ENCODE data around the gene KCNK17.

The KCNK17 gene

GRCh38 chr6:39360378-39360777 is 46.2 kb upstream of the KCNK17 start:
- Histone ChIP-seq H2AK5ac (ENCODE audit: low read length) (no peak overlapping the region), H3K4me2 (ENCODE audit: low read length) (no peak overlapping the region), H4K12ac (ENCODE audit: low read depth, low read length) (no peak overlapping the region), H3K36me3 (ENCODE audit: control insufficient read depth in 1 of 2, insufficient read depth in 2 of 2, low read length in 2 of 2) (no peaks in the 10 kb centered on the region), H3K4me1 (ENCODE audit: control insufficient read depth in 1 of 2, insufficient read depth in 2 of 2, low read length in 2 of 2) (no peaks in the 10 kb centered on the region), H2BK120ac (ENCODE audit: insufficient read depth, low read length, poor library complexity) (no peak overlapping the region), H4K91ac (ENCODE audit: low read depth, low read length) (no peak overlapping the region), H3K9ac (ENCODE audit: low read length) (no peak overlapping the region), H3K4me3 (ENCODE audit: low read depth, low read length) (no peak overlapping the region), H3K14ac (ENCODE audit: low read length) (no peak overlapping the region), H3K9me3 (ENCODE audit: insufficient read depth, low read depth, low read length) (no peaks in the 10 kb centered on the region), H3K4ac (ENCODE audit: low read depth, low read length) (no peak overlapping the region), H3K79me1 (ENCODE audit: low read length) (no peaks in the 10 kb centered on the region), H4K8ac (ENCODE audit: low read depth, low read length) (no peak overlapping the region), H3K79me2 (ENCODE audit: control insufficient read depth, insufficient read depth, low read length, poor library complexity) (no peaks in the 10 kb centered on the region), H3K27ac (ENCODE audit: low read depth, low read length) (no peak overlapping the region), H2BK12ac (ENCODE audit: low read length) (no peak overlapping the region), H2AFZ (ENCODE audit: insufficient read depth, low read length, poor library complexity) (no peak overlapping the region), H3K23ac (ENCODE audit: low read length) (no peak overlapping the region), H2BK5ac (ENCODE audit: low read depth, low read length, poor library complexity) (no peak overlapping the region), H3K27me3 (ENCODE audit: insufficient read depth, low read length) (no peaks in the 10 kb centered on the region), H3K18ac (ENCODE audit: low read length) (no peak overlapping the region)
- DNase-seq = no peak
- no CpG with 5 or more reads among the region's 9 CpGs for WGBS (ENCODE audit: extremely low coverage, insufficient coverage, insufficient read length)

DNA sequence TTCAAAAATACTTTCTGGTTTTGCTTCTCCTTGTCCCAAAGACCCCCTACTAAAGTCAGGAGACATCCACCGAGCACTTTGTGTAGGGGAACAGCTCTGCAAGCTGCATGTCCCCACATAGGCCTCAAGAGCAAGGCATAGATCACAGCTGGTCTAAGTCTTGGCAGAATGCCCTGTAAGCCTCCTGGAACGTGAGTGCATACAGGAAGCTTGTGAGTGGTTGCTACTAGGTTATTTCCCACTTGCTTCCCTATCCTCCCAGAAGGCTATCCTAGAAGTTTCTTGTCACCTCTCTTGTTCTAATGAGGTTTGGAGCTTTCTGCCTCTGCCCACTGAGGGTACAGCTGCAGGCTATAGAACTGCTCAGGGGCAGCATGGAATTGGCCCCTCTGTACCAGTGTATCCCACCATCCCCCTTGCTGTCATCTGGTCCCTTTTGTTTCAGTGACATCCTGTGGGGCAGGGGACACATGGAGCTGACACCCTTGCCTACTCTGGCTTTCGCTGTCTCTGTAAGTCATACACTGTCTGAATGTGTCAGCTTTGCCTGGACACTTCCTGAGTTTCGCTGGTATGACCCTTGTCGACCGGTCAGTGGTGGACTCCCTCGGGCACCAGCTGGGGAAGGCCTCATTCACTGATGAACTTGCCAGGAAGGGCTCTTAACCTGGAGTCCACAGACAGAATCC is 43.9 kb upstream of the KCNK17 start:
- H3K36me3 ChIP-seq (ENCODE audit: control insufficient read depth in 1 of 2, insufficient read depth in 2 of 2, low read length in 2 of 2) = no peaks in the 10 kb centered on the region
- no CpG with 5 or more reads among the region's 7 CpGs for WGBS (ENCODE audit: extremely low coverage, insufficient coverage, insufficient read length)
- H3K9ac ChIP-seq (ENCODE audit: low read length) = no peak overlapping the region
- H3K79me2 ChIP-seq (ENCODE audit: control insufficient read depth, insufficient read depth, low read length, poor library complexity) = no peaks in the 10 kb centered on the region
- no peak overlapping the region for H2AFZ ChIP-seq (ENCODE audit: insufficient read depth, low read length, poor library complexity)
- no peak overlapping the region for H3K4me3 ChIP-seq (ENCODE audit: low read depth, low read length)
- H3K9me3 ChIP-seq (ENCODE audit: insufficient read depth, low read depth, low read length) = no peaks in the 10 kb centered on the region
- no peak overlapping the region for H4K12ac ChIP-seq (ENCODE audit: low read depth, low read length)
- H3K27ac ChIP-seq (ENCODE audit: low read depth, low read length) = no peak overlapping the region
- no peak overlapping the region for H4K8ac ChIP-seq (ENCODE audit: low read depth, low read length)
- no peak overlapping the region for H2BK12ac ChIP-seq (ENCODE audit: low read length)
- H3K79me1 ChIP-seq (ENCODE audit: low read length) = no peaks in the 10 kb centered on the region
- no peak overlapping the region for H2BK5ac ChIP-seq (ENCODE audit: low read depth, low read length, poor library complexity)
- H3K14ac ChIP-seq (ENCODE audit: low read length) = no peak overlapping the region
- no peak overlapping the region for H2BK120ac ChIP-seq (ENCODE audit: insufficient read depth, low read length, poor library complexity)
- H3K4me1 ChIP-seq (ENCODE audit: control insufficient read depth in 1 of 2, insufficient read depth in 2 of 2, low read length in 2 of 2) = no peaks in the 10 kb centered on the region
- no peak overlapping the region for H4K91ac ChIP-seq (ENCODE audit: low read depth, low read length)
- H3K18ac ChIP-seq (ENCODE audit: low read length) = no peak overlapping the region
- no peak overlapping the region for H3K4me2 ChIP-seq (ENCODE audit: low read length)
- no peak overlapping the region for H3K23ac ChIP-seq (ENCODE audit: low read length)
- DNase-seq = no peak
- no peaks in the 10 kb centered on the region for H3K27me3 ChIP-seq (ENCODE audit: insufficient read depth, low read length)
- H2AK5ac ChIP-seq (ENCODE audit: low read length) = no peak overlapping the region
- H3K4ac ChIP-seq (ENCODE audit: low read depth, low read length) = no peak overlapping the region

DNA sequence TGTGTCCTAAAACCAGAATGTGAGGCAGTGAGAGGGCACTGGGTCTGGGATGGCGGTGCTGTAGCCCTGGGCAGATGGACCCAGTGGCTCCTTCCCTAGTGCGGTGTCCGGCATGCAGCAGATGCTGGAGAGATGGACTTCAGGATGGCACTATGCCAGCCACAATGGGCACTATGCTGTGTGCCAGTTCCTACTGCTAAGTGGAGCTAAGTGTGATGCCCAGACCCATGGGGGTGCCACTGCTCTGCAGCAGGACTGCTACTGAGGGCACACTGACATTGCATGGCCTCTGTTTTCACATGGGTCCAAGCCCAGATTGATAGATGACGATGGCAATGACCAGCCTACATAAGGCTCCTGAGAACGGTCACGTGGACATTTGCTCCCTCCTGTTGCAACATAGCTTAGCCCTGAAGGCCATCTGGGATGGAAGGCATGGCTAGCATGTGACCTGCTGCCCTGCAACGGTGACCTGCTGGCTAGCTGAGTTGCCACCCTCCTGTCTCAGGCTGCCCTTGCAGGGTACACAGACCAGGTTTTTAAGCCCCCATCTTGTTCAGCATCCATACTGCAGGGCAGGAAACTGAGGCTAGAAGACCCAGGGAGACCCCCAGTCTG is 39.6 kb upstream of the KCNK17 start:
- Histone ChIP-seq H3K79me2 (ENCODE audit: control insufficient read depth, insufficient read depth, low read length, poor library complexity) (no peaks in the 10 kb centered on the region), H3K4me1 (ENCODE audit: control insufficient read depth in 1 of 2, insufficient read depth in 2 of 2, low read length in 2 of 2) (no peaks in the 10 kb centered on the region), H3K14ac (ENCODE audit: low read length) (no peak overlapping the region), H4K91ac (ENCODE audit: low read depth, low read length) (no peak overlapping the region), H3K4me2 (ENCODE audit: low read length) (no peak overlapping the region), H3K79me1 (ENCODE audit: low read length) (no peaks in the 10 kb centered on the region), H3K4me3 (ENCODE audit: low read depth, low read length) (no peak overlapping the region), H2AK5ac (ENCODE audit: low read length) (no peak overlapping the region), H4K8ac (ENCODE audit: low read depth, low read length) (no peak overlapping the region), H2BK5ac (ENCODE audit: low read depth, low read length, poor library complexity) (no peak overlapping the region), H3K27ac (ENCODE audit: low read depth, low read length) (no peak overlapping the region), H3K27me3 (ENCODE audit: insufficient read depth, low read length) (no peaks in the 10 kb centered on the region), H2BK120ac (ENCODE audit: insufficient read depth, low read length, poor library complexity) (no peak overlapping the region), H3K18ac (ENCODE audit: low read length) (no peak overlapping the region), H2BK12ac (ENCODE audit: low read length) (no peak overlapping the region), H3K9me3 (ENCODE audit: insufficient read depth, low read depth, low read length) (no peaks in the 10 kb centered on the region), H3K36me3 (ENCODE audit: control insufficient read depth in 1 of 2, insufficient read depth in 2 of 2, low read length in 2 of 2) (no peaks in the 10 kb centered on the region), H3K9ac (ENCODE audit: low read length) (peak overlapping the region; percentile 18), H4K12ac (ENCODE audit: low read depth, low read length) (no peak overlapping the region), H3K4ac (ENCODE audit: low read depth, low read length) (no peak overlapping the region), H2AFZ (ENCODE audit: insufficient read depth, low read length, poor library complexity) (no peak overlapping the region), H3K23ac (ENCODE audit: low read length) (no peak overlapping the region)
- peak in 1 of 2 donors; percentile 34 for DNase-seq
- WGBS (ENCODE audit: extremely low coverage, insufficient coverage, insufficient read length) = no CpG with 5 or more reads among the region's 7 CpGs

GRCh38 chr6:39350723-39351505 is 36.7 kb upstream of the KCNK17 start:
- Histone ChIP-seq H3K79me2 (ENCODE audit: control insufficient read depth, insufficient read depth, low read length, poor library complexity) (no peaks in the 10 kb centered on the region), H3K14ac (ENCODE audit: low read length) (no peak overlapping the region), H4K8ac (ENCODE audit: low read depth, low read length) (no peak overlapping the region), H2BK120ac (ENCODE audit: insufficient read depth, low read length, poor library complexity) (no peak overlapping the region), H3K23ac (ENCODE audit: low read length) (no peak overlapping the region), H4K12ac (ENCODE audit: low read depth, low read length) (no peak overlapping the region), H3K4me1 (ENCODE audit: control insufficient read depth in 1 of 2, insufficient read depth in 2 of 2, low read length in 2 of 2) (no peaks in the 10 kb centered on the region), H3K4me2 (ENCODE audit: low read length) (no peak overlapping the region), H2BK12ac (ENCODE audit: low read length) (no peak overlapping the region), H2AK5ac (ENCODE audit: low read length) (no peak overlapping the region), H4K91ac (ENCODE audit: low read depth, low read length) (no peak overlapping the region), H3K18ac (ENCODE audit: low read length) (no peak overlapping the region), H3K9ac (ENCODE audit: low read length) (no peak overlapping the region), H3K36me3 (ENCODE audit: control insufficient read depth in 1 of 2, insufficient read depth in 2 of 2, low read length in 2 of 2) (no peaks in the 10 kb centered on the region), H2AFZ (ENCODE audit: insufficient read depth, low read length, poor library complexity) (no peak overlapping the region), H3K27ac (ENCODE audit: low read depth, low read length) (no peak overlapping the region), H3K4ac (ENCODE audit: low read depth, low read length) (no peak overlapping the region), H3K4me3 (ENCODE audit: low read depth, low read length) (no peak overlapping the region), H2BK5ac (ENCODE audit: low read depth, low read length, poor library complexity) (no peak overlapping the region), H3K9me3 (ENCODE audit: insufficient read depth, low read depth, low read length) (no peaks in the 10 kb centered on the region), H3K27me3 (ENCODE audit: insufficient read depth, low read length) (no peaks in the 10 kb centered on the region), H3K79me1 (ENCODE audit: low read length) (no peaks in the 10 kb centered on the region)
- no CpG with 5 or more reads among the region's 13 CpGs for WGBS (ENCODE audit: extremely low coverage, insufficient coverage, insufficient read length)
- DNase-seq = no peak
